Activated CD4-positive, alpha-beta T cell treated with anti-CD3 and anti-CD28 coated beads, Interleukin-2, amount 50 U/mL, for 1 hour (primary cell): ENCODE results near the gene SYTL1.

Experiments used
- DNase-seq: peaks from one replicate; pipeline ENCODE4 v3.0.0-alpha.2; 2020

Gene SYTL1, protein sequence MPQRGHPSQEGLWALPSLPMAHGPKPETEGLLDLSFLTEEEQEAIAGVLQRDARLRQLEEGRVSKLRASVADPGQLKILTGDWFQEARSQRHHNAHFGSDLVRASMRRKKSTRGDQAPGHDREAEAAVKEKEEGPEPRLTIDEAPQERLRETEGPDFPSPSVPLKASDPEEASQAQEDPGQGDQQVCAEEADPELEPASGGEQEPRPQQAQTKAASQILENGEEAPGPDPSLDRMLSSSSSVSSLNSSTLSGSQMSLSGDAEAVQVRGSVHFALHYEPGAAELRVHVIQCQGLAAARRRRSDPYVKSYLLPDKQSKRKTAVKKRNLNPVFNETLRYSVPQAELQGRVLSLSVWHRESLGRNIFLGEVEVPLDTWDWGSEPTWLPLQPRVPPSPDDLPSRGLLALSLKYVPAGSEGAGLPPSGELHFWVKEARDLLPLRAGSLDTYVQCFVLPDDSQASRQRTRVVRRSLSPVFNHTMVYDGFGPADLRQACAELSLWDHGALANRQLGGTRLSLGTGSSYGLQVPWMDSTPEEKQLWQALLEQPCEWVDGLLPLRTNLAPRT

DNA sequence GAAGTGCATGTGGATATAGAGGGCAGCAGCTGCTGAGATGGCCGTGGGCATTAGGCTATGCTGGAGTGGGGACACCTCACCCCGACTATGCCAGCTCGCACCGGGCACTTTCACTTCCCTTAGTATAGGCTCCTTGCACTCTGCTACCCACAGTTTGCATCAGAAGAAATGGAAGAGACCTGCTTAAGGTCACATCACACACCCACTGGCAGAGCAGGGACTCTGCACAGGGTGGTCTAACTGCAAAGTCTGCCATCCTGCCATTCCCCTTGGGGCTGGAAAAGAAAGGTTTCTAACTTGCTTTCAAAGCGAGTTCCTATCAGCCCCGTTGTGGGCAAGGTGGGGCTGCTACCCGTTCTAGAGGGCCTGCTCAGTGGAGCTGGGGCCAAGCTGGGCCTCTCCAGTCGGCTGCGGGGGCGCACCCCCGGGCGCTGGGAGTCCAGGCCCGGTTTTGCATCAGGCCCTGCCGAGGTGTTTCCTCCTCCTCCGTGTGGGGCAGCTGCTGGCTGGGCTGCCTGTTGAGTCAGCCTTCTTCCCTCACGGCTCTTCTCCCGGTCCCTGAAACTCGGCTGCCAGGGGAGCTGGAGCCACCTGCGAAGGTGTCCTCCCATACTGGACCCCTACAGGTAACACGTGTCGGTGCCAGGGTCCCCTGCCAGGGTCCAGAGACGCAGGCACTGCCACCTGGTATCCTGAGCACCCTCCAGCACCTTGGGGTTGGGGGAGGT lies at the start of gene SYTL1:
Gene SYTL1 (plus strand): TSS at position 498 of the 728 bp plus-strand sequence. CDS start 3,313 bp downstream, outside the sequence.
- peak; percentile 66 for DNase-seq

DNA sequence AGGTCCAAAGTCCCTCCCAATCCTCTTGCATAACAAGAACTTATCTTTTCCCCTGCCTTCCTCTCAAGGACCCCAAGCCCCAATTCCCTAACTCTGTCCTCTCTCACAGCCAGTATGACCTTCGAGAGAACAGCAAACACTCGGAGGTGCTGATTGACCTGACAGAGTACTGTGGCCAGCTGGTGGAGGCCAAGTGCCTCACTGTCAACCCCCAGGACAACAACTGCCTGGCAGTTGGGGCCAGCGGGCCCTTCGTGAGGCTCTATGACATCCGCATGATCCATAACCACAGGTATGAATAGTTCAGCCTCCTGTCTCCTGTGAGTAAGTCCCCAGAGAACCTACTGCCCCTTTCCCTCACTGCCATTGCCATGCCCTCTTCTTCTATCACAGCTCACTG lies 49.7 kb upstream of the SYTL1 start:
- no peak for DNase-seq

DNA sequence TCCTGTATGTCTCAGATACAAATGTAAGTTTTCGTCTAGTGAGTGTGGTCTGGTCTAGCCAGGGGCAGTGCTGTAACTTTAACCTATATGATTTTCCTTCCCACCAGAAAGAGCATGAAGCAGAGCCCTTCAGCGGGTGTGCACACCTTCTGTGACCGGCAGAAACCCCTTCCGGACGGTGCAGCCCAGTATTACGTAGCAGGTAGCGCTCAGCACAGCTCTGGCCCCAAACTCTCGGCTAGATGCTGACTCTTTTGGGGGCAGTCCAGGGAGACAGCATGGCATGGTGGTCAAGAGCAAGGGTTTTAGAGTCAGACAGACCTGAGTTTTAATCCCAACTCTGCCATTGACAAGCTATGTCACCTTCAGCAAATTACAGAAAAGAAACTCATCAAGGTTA lies 47.9 kb upstream of the SYTL1 start:
- DNase-seq, result no peak

DNA sequence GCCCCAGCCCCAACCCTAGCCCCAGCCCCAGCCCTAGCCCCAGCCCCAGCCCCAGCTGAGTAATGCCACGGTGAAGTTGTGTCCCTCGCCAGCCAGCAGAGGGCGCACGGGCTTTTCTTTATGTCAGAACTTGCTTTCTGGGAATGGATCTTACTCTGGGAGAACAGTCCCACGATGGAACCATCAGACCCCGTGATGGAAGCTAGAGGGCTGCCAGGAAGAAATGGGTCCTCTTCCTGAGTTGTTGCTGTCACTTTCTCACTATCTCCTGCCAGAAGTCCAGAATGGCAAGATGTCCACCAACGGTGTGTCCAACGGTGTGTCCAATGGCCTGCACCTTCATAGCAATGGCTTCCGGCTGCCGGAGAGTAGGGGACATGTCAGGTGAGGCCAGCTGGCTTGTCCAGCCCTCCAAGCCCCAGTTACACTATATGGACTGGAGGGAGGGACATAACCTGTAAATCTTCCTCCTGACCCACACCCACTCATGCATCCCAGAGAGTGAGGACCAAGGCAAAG lies 45.0 kb upstream of the SYTL1 start:
- DNase-seq, result peak; percentile 73

DNA sequence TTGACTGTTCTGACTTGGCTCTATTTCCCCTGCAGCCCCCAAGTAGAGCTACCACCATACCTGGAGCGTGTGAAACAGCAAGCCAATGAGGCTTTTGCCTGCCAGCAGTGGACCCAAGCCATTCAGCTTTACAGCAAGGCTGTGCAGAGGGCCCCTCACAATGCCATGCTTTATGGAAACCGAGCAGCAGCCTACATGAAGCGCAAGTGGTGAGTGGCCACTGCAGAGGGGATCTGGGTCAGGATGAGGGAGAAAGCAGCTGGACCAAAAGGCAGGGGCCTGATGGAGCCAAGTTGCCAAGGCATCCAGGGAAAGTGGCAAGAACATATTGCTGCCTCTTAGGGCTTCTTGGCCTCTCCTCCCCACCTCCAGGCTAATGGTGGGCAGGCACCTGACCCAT lies 43.9 kb upstream of the SYTL1 start:
- DNase-seq, result no peak

DNA sequence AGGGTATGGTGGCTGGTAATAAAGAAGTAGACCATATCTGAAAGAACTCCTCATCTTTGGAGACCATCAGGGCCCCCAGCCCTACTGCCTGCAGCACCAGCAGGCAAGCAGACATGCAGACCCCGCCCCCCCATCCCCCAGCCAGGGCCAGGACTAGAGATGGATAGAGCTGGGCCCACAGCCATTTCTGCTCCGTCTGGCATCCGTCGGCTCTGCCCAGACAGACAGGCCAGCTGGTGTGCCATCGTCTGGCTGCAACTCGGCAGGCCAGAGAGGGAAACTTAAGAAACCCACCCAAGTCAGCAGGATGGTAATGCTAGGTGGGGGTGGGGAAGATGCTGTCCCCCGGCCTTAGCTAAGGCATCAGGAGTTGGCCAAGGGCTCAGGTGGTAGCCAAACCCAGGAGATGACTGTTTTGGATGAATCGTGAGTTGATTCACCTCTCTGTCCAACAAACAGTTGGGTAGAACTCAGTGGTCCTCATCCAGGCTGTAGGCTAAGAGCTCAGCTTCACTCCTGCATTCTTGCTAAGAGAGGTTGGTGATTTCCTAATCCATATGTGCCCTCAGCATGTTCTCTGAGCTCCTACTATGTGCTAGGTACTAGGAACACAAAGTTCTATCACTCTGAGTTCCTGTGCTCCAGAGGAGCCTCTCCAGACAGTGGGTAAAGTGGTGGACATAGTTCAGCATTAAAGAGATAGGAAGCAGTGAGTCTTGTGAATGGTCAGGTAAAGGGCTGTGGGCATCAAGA lies 43.0 kb upstream of the SYTL1 start:
- no peak for DNase-seq

DNA sequence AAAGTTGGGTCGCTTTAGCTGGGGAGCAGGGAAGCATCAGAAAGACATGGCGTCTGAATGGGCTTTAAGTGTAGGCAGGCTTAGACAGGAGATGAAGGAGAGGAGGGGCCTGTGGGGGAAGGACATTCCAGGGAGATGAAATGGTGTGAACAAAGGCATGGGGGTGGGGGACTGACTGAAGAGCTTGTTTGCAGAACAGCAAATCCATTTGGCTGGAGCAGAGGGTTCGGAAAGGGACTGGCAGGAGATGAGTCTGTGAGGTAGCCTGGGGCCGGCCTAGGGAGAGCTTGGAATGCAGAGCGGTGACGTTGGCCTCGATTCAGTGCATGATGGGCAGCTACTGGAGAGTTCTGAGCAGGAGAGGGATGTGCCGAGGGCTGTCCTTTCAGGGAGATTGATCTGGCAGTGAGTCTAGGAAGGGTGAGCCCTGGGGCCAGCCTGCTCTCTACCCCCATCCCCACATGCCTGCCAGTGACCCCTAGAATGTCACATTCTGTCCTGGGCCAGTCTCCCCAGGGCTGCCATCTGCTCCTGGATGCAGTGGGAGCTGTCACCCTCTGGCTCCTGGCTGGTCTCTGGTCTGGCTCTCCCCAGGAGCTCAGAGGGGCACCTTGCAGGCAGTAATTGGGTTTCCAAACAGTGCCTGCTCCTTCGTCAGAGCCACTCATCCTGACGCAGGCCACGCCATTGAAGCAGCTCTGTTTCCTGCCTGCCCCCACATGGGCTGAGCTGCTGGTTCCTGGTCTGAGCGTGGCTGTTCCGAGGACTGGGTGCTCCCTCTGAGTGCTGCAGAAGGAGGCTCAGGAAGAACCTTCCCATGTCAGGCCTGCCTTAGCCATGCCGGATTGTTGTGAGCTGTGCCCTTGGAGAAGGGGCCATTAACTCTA lies 42.2 kb upstream of the SYTL1 start:
- DNase-seq, result no peak

DNA sequence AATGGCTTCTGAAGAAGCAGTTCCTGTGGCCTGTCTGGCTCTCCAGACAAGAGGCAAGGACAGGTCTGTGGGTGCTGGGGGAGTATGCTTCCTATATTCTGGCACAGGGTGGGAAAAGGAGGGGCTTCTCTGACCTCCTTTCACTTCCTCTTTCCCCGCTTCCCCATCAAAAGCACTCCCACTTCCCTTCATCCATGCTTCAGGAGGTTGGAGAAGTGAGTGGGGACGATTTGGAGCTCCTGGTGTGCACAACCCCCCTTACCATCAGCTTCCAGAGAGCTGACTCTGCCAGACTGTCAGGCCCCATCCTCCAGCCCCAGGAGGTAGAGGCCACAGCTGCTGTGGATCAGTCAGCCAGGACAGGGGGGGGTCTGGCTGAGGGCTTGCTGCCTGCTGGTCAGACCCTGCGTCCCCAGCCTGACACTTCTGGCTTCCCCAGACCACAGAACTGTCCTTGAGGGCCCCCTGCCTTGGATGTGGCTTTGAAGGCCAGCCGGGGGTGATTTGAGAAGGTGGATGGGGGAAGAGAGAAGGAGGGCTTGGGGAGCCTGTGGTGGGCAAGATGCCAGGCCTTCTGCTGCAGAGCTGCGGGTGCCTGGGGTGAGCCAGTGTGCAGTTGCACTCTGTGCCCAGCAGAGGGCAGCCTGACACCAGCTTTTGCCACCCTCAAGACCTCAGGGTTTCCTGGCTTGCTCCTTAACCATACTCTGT lies 41.3 kb upstream of the SYTL1 start:
- peak; percentile 77 for DNase-seq

DNA sequence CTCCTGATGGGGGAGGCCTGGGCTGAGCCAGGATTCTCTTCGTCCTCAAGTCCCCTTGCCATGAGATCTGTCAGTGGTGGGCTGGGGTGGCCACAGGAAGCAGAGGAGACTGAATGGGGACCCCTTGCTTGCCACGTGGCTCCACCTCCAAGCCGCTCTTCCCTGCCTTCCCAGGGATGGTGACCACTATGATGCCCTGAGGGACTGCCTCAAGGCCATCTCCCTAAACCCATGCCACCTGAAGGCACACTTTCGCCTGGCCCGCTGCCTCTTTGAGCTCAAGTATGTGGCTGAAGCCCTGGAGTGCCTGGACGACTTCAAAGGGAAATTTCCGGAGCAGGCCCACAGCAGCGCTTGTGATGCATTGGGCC lies 40.8 kb upstream of the SYTL1 start:
- no peak for DNase-seq

DNA sequence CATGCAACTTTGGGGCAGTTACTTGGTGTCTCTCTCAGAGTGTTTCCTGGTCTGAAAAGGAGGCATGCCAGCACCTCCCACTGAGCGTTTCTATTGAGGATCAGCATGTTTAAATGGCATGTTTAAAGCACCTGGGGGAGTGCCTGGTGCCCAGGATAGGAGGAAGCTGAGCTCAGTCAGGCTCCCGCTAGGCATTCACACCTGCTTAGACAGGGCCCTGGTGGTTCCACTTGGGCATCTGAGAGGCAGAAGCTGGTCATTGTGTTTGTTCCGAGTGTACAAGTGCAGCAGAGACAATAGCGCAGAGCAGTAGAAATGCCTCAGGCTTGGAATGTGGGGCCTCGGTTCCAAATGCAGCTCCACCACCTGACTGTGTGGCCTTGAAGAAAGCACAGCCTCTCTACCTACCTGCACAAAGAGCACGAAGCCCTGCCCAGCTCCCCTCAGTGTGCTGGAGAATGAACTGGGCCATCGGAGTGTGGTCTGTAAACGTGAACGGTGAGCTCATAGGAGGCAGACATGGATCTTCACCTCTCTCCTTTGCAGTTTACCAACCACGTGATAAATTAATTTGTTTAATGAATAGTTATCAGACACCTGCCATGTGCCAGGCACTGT lies 40.1 kb upstream of the SYTL1 start:
- no peak for DNase-seq

DNA sequence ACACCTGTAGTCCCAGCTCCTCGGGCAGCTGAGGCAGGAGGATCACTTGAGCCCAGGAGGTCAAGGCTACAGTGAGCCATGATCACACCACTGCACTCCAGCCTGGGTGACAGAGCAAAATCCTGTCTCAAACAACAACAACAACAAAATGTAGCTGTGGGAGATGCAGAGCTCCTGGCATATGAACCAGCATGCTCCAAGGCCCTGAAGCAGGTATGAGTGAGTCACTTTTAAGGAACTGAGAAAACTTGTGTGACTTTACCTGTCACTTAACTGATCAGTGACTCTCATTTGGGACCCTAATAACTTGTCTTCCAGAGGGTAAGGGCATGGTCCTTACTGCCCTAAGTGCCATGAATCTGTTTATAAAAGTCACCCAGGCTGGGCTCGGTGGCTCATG lies 39.2 kb upstream of the SYTL1 start:
- no peak for DNase-seq

DNA sequence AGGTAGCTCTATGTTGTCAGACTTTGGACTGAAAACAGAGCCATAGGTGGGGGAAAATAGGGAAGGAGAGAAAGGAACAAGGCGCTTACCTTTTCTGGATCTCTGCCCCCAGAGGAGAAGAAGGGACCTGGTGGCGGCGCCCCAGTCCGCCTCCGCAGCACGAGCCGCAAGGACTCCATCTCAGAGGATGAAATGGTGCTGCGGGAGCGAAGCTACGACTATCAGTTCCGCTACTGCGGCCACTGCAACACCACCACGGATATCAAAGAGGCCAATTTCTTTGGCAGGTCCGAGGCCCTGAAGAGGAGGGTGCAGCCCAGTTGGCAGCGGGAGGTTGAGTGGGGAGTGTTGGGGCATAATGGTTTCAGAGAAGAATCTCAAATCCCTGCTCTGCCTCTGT lies 38.3 kb upstream of the SYTL1 start:
- no peak for DNase-seq

DNA sequence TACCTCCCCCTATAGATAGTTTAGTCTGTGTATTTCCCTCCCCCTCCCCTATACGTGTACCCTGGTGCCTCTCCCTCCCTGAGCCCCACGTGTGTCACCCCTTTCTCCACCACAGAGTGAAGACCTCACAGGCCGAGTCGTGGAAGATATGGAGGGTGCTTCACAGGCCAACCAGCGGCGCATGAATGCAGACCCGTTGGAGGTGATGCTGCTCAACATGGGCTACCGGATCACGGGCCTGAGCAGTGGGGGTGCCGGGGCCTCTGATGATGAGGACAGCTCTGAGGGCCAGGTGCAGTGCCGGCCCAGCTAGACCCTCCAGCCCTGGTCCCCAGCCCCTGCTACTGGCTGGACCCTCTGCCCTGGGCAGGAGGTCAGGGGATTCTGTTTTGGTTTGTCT lies 35.8 kb upstream of the SYTL1 start:
- no peak for DNase-seq

DNA sequence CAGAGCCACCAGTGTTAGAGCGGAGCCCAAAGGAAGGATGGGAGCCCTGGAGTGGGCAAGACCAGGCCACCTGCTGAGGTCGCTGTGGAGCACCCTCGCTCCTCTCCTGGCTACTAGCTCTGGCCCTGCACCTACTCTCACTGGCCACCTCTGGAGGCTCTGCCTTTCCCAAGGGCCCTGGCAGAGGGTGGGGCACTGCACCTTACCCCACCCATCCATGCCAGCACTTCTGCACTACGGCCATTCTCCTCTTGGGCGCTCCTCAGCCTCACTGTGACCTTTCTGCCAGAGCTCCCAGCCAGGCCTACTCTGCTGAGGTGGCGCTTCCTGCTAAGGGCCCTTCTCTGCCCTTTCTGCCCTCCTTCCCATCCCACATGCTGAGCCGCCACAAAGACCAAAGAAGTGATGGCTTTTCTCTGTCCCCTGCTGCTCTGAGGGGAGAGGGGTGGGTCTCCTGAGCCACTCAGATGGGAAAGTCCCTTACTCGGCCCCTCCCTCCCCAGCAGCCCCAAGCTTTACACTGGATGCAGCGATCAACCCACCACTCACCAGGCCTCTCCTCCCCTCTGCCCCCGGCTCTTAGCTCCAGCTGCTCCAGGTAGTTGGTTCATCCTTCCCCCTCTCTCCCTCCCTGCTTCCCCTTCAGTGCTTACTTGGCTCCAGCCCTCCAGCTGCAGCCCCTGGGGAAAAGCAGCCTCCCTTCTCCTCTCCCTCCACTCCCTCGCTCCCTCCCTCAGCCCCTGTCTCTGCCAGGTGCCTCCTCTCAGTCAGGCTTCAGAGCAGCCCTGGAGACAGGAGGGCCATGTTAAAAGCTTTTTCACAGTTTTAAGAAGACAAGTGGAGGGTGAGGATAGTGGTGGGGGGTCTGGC lies 34.7 kb upstream of the SYTL1 start:
- DNase-seq, result no peak

DNA sequence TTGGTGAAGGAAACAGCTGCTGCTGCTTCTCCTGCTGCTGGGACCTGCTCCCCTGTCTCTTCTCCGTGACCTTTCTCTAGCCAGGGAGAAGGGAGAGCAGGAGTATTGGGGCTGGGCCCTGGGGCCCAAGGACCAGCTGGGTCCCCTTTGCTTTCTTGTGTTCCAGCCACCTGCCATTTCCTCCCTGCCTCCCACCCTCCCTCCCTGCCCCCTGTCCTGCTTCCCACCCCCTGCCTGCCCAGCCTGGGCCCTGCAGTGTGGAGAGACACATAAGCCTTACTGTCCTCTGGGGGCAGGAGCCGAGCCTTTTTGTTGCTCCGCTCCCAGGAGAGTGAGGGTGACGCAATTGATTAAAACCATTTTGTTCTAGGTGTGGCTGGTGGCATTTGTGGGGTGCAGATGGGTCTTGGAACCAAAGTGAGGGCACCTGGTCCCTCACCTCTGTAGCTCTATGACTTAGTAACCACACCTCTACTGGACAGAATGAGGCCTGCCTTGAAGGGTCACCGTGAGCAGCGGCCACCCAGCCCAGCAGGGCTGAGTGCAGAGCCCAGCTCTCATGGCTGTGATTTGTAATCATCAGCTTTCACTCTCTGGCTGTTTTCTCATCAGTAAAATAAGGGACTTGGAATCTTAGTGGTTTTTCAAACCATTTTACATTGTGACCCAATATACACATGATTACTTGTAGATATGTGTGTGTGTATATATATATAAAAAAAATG lies 33.8 kb upstream of the SYTL1 start:
- DNase-seq, result no peak

DNA sequence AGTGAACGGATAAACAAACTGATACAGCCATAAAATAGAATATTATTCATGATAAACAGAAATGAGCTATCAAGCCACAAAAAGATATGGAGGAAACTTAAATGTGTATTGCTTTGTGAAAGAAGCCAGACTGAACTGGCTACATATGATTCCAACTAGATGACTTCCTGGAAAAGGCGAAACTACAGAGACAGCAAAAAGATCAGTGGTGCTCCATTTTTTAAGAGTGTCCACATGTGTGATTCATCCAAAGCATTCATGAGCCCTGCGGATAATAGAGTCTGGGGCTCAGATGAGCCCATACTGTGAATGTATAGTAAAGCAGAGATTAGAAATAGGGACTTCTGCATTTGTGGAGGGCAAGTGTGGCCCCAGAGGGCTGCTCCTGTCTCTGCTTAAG lies 27.7 kb upstream of the SYTL1 start:
- no peak for DNase-seq

DNA sequence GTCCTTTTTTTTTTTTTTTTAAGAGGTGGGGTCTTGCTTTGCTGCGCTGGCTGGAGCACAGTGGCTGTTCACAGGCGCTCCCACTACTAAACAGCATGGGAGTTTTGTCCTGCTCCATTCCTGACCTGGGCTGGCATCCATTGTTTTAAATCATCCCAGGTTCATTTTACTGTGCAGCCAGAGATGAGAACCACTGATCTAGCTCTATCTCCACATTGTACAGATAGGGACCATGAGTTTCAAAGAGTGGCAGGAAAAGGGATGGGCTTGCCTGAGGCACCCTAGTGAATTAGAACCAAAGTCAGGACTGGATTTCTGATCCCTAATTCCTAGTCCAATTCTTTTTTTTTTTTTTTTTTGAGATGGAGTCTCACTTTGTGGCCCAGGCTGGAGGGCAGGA lies 27.1 kb upstream of the SYTL1 start:
- no peak for DNase-seq

DNA sequence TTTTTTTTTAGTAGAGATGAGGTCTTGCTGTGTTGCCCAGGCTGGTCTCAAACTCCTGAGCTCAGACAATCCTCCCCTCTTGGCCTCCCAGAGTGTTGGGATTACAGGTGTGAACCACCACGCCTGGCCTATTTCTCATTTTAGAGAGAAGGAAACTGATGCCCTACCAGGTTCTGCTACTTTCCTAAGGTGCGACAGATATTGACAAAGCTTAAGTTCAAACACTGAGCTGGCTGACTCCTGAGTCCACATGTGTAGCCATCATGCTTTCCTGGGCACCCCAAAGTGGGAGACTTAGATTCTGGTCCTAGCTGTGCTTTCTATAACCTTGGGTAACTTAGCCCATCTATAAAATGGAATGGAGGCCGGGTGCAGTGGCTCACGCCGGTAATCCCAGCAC lies 25.0 kb upstream of the SYTL1 start:
- DNase-seq, result no peak

DNA sequence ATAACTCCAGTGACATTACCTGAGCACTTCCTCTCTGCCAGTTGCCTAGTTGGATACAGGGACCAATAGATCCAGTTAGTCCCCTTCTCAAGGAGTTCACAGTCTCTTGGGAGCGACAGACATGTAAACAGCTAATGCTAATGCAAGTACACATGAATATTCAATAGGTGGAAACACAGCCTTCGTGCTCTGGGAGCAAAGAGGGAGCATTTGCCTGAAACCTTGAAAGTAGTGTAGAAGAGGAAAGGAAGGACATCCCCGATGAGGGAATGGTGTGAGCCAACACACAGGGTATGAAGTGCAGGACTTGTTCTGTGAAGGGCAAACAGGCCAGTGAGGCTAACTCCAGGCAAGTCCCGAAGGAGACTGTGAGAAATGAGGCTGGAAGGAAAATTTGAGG lies 23.7 kb upstream of the SYTL1 start:
- DNase-seq, result no peak
